Neural cell (in vitro differentiated cells): ENCODE measurements around the gene MAPK1. TPM values are rescaled to one million over a fixed set of nuclear protein-coding genes. Genes with fewer than 3 reads are reported as not detected.

Source experiments
- H2AFZ ChIP-seq: fragments of 200-600, 300-800 bp; sonication (generic), shearing (Covaris generic); 2 replicates; pipeline ENCODE4 v1.6.0; 2014; ENCODE audit warnings: low read depth, mild to moderate bottlenecking, antibody characterized with exemption, low read length, moderate library complexity
- H3F3A ChIP-seq: fragments of 200-600 bp; shearing (Covaris generic); 2 replicates; pipeline ENCODE4 v1.6.1; 2016; ENCODE audit warnings: mild to moderate bottlenecking, moderate library complexity, mixed read lengths, antibody characterized with exemption, low read length; ENCODE audit not compliant: insufficient read depth, poor library complexity, severe bottlenecking
- H3K27ac ChIP-seq: fragments of 200-600, 300-800 bp; sonication (generic), shearing (Covaris generic); 2 replicates; pipeline ENCODE4 v1.5.1; 2014; ENCODE audit warnings: mild to moderate bottlenecking, low read length, moderate library complexity
- H3K27me3 ChIP-seq: fragments of 300-800, 200-600 bp; sonication (generic), shearing (Covaris generic); 2 replicates; pipeline ENCODE4 v1.6.0; 2014; ENCODE audit warnings: mild to moderate bottlenecking, low read depth, low read length, moderate library complexity; ENCODE audit not compliant: insufficient read depth
- H3K36me3 ChIP-seq: fragments of 300-800, 200-600 bp; sonication (generic), shearing (Covaris generic); 2 replicates; pipeline ENCODE4 v1.5.1; 2014; ENCODE audit warnings: mild to moderate bottlenecking, antibody characterized with exemption, low read length, moderate library complexity; ENCODE audit not compliant: insufficient read depth
- H3K4me2 ChIP-seq: fragments of 300-800, 200-600 bp; sonication (generic), shearing (Covaris generic); 2 replicates; pipeline ENCODE4 v1.6.0; 2014; ENCODE audit warnings: mild to moderate bottlenecking, low read length
- H3K4me3 ChIP-seq: fragments of 300-800, 200-600 bp; sonication (generic), shearing (Covaris generic); 2 replicates; pipeline ENCODE4 v1.5.1; 2014; ENCODE audit warnings: mild to moderate bottlenecking, low read length, moderate library complexity
- H3K79me2 ChIP-seq: fragments of 200-600 bp; shearing (Covaris generic); replicated peaks from 2 replicates; pipeline ENCODE4 v1.6.0; 2014; ENCODE audit warnings: mild to moderate bottlenecking, low read length, moderate library complexity; ENCODE audit not compliant: insufficient read depth
- H3K9ac ChIP-seq: fragments of 300-800, 200-600 bp; sonication (generic), shearing (Covaris generic); 2 replicates; pipeline ENCODE4 v1.6.1; 2016; ENCODE audit warnings: mild to moderate bottlenecking, low read length, mixed read lengths
- H3K9me2 ChIP-seq: fragments of 200-600 bp; shearing (Covaris generic); 2 replicates; pipeline ENCODE4 v1.6.1; 2016; ENCODE audit warnings: mild to moderate bottlenecking, low read length, mixed read lengths; ENCODE audit not compliant: insufficient read depth
- H3K9me3 ChIP-seq: fragments of 200-600, 300-800 bp; sonication (generic), shearing (Covaris generic); 2 replicates; pipeline ENCODE4 v1.6.1; 2016; ENCODE audit warnings: mild to moderate bottlenecking, mixed run types, low read length, moderate library complexity, mixed read lengths
- H4K20me1 ChIP-seq: fragments of 200-600 bp; shearing (Covaris generic); 2 replicates; pipeline ENCODE4 v1.6.1; 2016; ENCODE audit warnings: mild to moderate bottlenecking, mixed run types; ENCODE audit not compliant: insufficient read depth
- EP300 ChIP-seq: fragments of 450-650 bp; conservative IDR thresholded peaks from 2 replicates; pipeline ENCODE4 v1.6.1; 2014; ENCODE audit warnings: antibody characterized with exemption, mild to moderate bottlenecking, moderate library complexity; ENCODE audit not compliant: poor library complexity, severe bottlenecking
- EZH2 ChIP-seq: fragments of 200-600, 300-800 bp; shearing (Covaris generic), sonication (generic); IDR thresholded peaks from 2 replicates; pipeline ENCODE4 v1.6.1; 2014; ENCODE audit warnings: antibody characterized with exemption, low read length, borderline replicate concordance, mild to moderate bottlenecking; ENCODE audit not compliant: insufficient read depth, poor library complexity, severe bottlenecking
- MXI1 ChIP-seq: fragments of 450-650 bp; conservative IDR thresholded peaks from 2 replicates; pipeline ENCODE4 v1.6.1; 2014; ENCODE audit warnings: antibody characterized with exemption, mild to moderate bottlenecking; ENCODE audit not compliant: poor library complexity, severe bottlenecking
- POLR2AphosphoS5 ChIP-seq: IDR thresholded peaks from 2 replicates; pipeline ENCODE4 v1.6.1; 2012
- RAD21 ChIP-seq: fragments of 450-650 bp; conservative IDR thresholded peaks from 2 replicates; pipeline ENCODE4 v1.6.1; 2014; ENCODE audit warnings: antibody characterized with exemption, mild to moderate bottlenecking, moderate library complexity
- SMC3 ChIP-seq: fragments of 450-650 bp; conservative IDR thresholded peaks from 2 replicates; pipeline ENCODE4 v1.6.1; 2014; ENCODE audit warnings: antibody characterized with exemption, mild to moderate bottlenecking, moderate library complexity; ENCODE audit not compliant: poor library complexity
- TAF1 ChIP-seq: IDR thresholded peaks from 2 replicates; pipeline ENCODE4 v1.6.1; 2012; ENCODE audit warnings: low read depth
- polyA plus RNA-seq: library from polyadenylated mRNA; depleted of rRNA; stranded (reverse); fragments of >200 nt; gene quantifications from 2 replicates; pipeline ENCODE4 v1.2.3, GENCODE V29; 2014
- TF ChIP-seq, protein P1 (sequence below): fragments of 450-650 bp; IDR thresholded peaks from 2 replicates; pipeline ENCODE4 v1.5.1; 2014; ENCODE audit warnings: antibody characterized with exemption, mild to moderate bottlenecking, moderate library complexity; ENCODE audit not compliant: poor library complexity, severe bottlenecking
- TF ChIP-seq, protein P2 (sequence below): IDR thresholded peaks from 2 replicates; pipeline ENCODE4 v1.6.1; 2012; ENCODE audit warnings: borderline replicate concordance

The MAPK1 gene
- polyA plus RNA-seq, 1 donor from 2014 or later: 43.3 TPM

DNA sequence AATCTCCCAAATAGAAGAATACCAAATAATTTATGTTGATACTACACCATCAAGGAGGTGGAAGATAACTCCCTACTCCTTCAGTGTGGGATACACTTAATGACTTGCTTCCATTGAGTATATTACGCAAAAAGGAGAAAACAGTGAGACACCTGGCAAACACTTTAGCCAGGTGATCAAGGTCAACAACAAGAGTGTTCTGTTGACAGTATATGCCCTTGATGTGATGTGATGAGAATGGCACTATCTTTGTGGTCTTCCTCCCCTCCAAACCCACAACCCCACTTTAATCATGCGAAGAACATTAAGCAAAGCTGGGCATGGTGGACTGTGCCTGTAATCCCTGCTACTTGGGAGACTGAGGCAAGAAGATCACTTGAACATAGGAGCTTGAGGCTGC, 26.0 kb downstream of the MAPK1 start:
- TF ChIP-seq POLR2AphosphoS5: no peak
- TF ChIP-seq TAF1: no peak
- TF ChIP-seq SMC3: no peak
- TF ChIP-seq MXI1: no peak
- no peak for TF ChIP-seq EZH2
- TF ChIP-seq, protein P1, sequence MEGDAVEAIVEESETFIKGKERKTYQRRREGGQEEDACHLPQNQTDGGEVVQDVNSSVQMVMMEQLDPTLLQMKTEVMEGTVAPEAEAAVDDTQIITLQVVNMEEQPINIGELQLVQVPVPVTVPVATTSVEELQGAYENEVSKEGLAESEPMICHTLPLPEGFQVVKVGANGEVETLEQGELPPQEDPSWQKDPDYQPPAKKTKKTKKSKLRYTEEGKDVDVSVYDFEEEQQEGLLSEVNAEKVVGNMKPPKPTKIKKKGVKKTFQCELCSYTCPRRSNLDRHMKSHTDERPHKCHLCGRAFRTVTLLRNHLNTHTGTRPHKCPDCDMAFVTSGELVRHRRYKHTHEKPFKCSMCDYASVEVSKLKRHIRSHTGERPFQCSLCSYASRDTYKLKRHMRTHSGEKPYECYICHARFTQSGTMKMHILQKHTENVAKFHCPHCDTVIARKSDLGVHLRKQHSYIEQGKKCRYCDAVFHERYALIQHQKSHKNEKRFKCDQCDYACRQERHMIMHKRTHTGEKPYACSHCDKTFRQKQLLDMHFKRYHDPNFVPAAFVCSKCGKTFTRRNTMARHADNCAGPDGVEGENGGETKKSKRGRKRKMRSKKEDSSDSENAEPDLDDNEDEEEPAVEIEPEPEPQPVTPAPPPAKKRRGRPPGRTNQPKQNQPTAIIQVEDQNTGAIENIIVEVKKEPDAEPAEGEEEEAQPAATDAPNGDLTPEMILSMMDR: no peak
- TF ChIP-seq EP300: no peak
- TF ChIP-seq, protein P2, sequence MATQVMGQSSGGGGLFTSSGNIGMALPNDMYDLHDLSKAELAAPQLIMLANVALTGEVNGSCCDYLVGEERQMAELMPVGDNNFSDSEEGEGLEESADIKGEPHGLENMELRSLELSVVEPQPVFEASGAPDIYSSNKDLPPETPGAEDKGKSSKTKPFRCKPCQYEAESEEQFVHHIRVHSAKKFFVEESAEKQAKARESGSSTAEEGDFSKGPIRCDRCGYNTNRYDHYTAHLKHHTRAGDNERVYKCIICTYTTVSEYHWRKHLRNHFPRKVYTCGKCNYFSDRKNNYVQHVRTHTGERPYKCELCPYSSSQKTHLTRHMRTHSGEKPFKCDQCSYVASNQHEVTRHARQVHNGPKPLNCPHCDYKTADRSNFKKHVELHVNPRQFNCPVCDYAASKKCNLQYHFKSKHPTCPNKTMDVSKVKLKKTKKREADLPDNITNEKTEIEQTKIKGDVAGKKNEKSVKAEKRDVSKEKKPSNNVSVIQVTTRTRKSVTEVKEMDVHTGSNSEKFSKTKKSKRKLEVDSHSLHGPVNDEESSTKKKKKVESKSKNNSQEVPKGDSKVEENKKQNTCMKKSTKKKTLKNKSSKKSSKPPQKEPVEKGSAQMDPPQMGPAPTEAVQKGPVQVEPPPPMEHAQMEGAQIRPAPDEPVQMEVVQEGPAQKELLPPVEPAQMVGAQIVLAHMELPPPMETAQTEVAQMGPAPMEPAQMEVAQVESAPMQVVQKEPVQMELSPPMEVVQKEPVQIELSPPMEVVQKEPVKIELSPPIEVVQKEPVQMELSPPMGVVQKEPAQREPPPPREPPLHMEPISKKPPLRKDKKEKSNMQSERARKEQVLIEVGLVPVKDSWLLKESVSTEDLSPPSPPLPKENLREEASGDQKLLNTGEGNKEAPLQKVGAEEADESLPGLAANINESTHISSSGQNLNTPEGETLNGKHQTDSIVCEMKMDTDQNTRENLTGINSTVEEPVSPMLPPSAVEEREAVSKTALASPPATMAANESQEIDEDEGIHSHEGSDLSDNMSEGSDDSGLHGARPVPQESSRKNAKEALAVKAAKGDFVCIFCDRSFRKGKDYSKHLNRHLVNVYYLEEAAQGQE: no peak
- TF ChIP-seq RAD21: no peak
- peaks cover 54% of the 10 kb centered on the region for H3K79me2 ChIP-seq

DNA sequence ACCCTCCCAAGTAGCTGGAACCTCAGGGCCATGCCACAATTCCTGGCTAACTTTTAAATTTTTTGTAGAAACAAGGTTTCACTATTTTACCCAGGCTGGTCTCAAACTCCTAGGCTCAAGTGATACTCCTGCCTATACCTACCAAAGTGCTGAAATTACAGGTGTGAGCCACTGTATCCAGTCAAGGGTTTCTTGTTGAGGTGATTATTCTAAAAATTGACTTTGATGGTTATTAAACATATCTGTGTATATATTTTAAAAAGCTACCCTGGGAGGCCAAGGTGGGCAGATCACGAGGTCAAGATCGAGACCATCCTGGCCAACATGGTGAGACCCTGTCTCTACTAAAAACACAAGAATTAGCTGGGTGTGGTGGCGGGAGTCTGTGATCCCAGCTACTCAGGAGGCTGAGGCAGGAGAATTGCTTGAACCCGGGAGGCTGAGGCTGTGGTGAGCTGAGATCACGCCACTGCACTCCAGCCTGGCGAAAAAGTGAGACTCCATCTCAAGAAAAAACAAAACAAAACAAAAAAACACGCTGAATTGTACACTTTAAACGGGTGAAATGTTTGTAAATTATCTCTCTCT, 27.1 kb downstream of the MAPK1 start:
- TF ChIP-seq TAF1: no peak
- no peak for TF ChIP-seq EP300
- TF ChIP-seq, protein P1: no peak
- TF ChIP-seq, protein P2: no peak
- TF ChIP-seq MXI1: no peak
- peaks cover 45% of the 10 kb centered on the region for H3K79me2 ChIP-seq
- H3K36me3 ChIP-seq: no peaks in the 10 kb centered on the region
- no peak overlapping the region for H3K4me3 ChIP-seq
- H2AFZ ChIP-seq: no peak overlapping the region
- no peaks in the 10 kb centered on the region for H4K20me1 ChIP-seq
- no peak overlapping the region for H3K27ac ChIP-seq
- H3K9me3 ChIP-seq: no peaks in the 10 kb centered on the region
- no peak overlapping the region for H3K9ac ChIP-seq
- H3K27me3 ChIP-seq: no peaks in the 10 kb centered on the region
- H3K9me2 ChIP-seq: no peaks in the 10 kb centered on the region
- no peaks in the 10 kb centered on the region for H3F3A ChIP-seq
- H3K4me2 ChIP-seq: no peak overlapping the region

More for the DNA sequence above, 26.0 kb downstream of the MAPK1 start:
- Histone ChIP-seq H3K27ac (no peak overlapping the region), H4K20me1 (no peaks in the 10 kb centered on the region), H3K4me2 (no peak overlapping the region), H3K36me3 (no peaks in the 10 kb centered on the region), H3K27me3 (no peaks in the 10 kb centered on the region), H2AFZ (no peak overlapping the region), H3K4me3 (no peak overlapping the region), H3K9me3 (no peaks in the 10 kb centered on the region), H3K9ac (no peak overlapping the region), H3F3A (no peaks in the 10 kb centered on the region), H3K9me2 (no peaks in the 10 kb centered on the region)
